Measurements from ENCODE around the gene CFL1.

DNA sequence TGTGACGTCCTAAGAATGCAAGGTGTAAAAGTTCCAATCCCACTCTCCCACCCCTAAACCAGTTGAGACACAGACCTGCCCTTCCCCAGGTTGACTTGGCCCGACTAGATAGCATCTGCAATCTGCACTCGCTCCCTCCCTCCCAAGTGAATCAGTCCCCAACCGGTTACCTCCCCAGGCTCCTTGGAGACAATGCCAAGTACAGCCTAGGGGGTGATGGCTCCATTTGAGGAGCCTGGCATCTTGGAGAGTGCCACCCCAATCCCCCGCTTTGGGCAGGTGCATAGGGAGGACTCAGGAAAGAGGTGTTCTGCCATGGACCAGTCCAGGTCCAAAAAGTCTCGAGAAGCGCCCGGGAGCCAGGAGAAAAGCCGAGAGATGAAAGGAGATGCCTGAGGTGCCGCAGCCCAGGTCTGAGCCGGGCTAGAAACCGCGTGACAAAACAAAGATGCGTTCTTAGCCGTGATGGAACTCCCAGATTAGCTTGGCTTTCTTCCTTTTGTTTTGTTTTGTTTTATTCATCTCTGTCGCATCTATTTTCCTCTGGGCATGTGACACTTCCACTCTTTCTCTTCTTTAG is 42.9 kb downstream of the CFL1 start:
- TF ChIP-seq POLR2A (IDR thresholded peaks at IDR 0.05) (no peak), POLR2AphosphoS5 (IDR thresholded peaks at IDR 0.05; ENCODE audit: insufficient read depth in 1 of 2, low read depth in 1 of 2) (no peak)
- TF ChIP-seq, protein P1, sequence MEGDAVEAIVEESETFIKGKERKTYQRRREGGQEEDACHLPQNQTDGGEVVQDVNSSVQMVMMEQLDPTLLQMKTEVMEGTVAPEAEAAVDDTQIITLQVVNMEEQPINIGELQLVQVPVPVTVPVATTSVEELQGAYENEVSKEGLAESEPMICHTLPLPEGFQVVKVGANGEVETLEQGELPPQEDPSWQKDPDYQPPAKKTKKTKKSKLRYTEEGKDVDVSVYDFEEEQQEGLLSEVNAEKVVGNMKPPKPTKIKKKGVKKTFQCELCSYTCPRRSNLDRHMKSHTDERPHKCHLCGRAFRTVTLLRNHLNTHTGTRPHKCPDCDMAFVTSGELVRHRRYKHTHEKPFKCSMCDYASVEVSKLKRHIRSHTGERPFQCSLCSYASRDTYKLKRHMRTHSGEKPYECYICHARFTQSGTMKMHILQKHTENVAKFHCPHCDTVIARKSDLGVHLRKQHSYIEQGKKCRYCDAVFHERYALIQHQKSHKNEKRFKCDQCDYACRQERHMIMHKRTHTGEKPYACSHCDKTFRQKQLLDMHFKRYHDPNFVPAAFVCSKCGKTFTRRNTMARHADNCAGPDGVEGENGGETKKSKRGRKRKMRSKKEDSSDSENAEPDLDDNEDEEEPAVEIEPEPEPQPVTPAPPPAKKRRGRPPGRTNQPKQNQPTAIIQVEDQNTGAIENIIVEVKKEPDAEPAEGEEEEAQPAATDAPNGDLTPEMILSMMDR (IDR thresholded peaks at IDR 0.05) = no peak

Data from vagina (tissue), 2 donors.